ENCODE results near the gene GANC. TPM values are rescaled to one million over a fixed set of nuclear protein-coding genes. Genes with fewer than 3 reads are reported as not detected.
"Not testable (repeated sequence)": the region's sequence is repeated elsewhere in the genome, so short reads cannot be mapped to it uniquely, and the experiment has no call there.

The GANC gene
- polyA plus RNA-seq, 3 donors from 2014 or later: 4.0 to 13.0 (median 9.6) TPM

GRCh38 chr15:42301004-42301403 lies 28.0 kb downstream of the GANC start:
- DNase-seq; H3K4me3 Mint-ChIP-seq; H3K27ac Mint-ChIP-seq; H3K4me1 Mint-ChIP-seq; H3K27me3 Mint-ChIP-seq (ENCODE audit: low read depth in 3 of 3): not testable (repeated sequence)
- H3K9me3 Mint-ChIP-seq: peaks cover 0 to 16% (median 5%) of the 10 kb centered on the region in 6 donors
- H3K36me3 Mint-ChIP-seq: peaks cover 17 to 37% (median 37%) of the 10 kb centered on the region in 3 donors

- Mint-ChIP-seq H3K9me3 (peaks cover 0 to 16% (median 5%) of the 10 kb centered on the region in 6 donors), H3K27me3 (ENCODE audit: low read depth in 3 of 3) (peaks cover 0 to 1% (median 0%) of the 10 kb centered on the region in 3 donors), H3K4me3 (no peak overlapping the region), H3K4me1 (no peaks in the 10 kb centered on the region), H3K36me3 (peaks cover 17 to 41% (median 36%) of the 10 kb centered on the region in 3 donors), H3K27ac (no peak overlapping the region)
- DNase-seq: no peak
Measured at GRCh38 chr15:42306681-42307080, 33.7 kb downstream of the GANC start.

- H3K4me3 Mint-ChIP-seq: no peak overlapping the region
- no peak for DNase-seq
- H3K36me3 Mint-ChIP-seq: peaks cover 23 to 32% (median 29%) of the 10 kb centered on the region in 3 donors
- no peaks in the 10 kb centered on the region for H3K9me3 Mint-ChIP-seq
- no peaks in the 10 kb centered on the region for H3K4me1 Mint-ChIP-seq
- H3K27me3 Mint-ChIP-seq (ENCODE audit: low read depth in 3 of 3): no peaks in the 10 kb centered on the region
- H3K27ac Mint-ChIP-seq: no peak overlapping the region
Measured at GRCh38 chr15:42313463-42313862, 40.5 kb downstream of the GANC start.

GRCh38 chr15:42314818-42315217 lies 41.8 kb downstream of the GANC start:
- DNase-seq: no peak
- Mint-ChIP-seq H3K4me3 (no peak overlapping the region), H3K9me3 (no peaks in the 10 kb centered on the region)

GRCh38 chr15:42315521-42315920 lies 42.5 kb downstream of the GANC start:
- H3K9me3 Mint-ChIP-seq: no peaks in the 10 kb centered on the region
- H3K36me3 Mint-ChIP-seq: peaks cover 14 to 24% (median 21%) of the 10 kb centered on the region in 3 donors
- no peaks in the 10 kb centered on the region for H3K27me3 Mint-ChIP-seq (ENCODE audit: low read depth in 3 of 3)
- no peak overlapping the region for H3K4me3 Mint-ChIP-seq
- no peak overlapping the region for H3K27ac Mint-ChIP-seq
- H3K4me1 Mint-ChIP-seq: no peaks in the 10 kb centered on the region
- no peak for DNase-seq

More at GRCh38 chr15:42314818-42315217, 41.8 kb downstream of the GANC start:
- Mint-ChIP-seq H3K36me3 (peaks cover 22 to 31% (median 28%) of the 10 kb centered on the region in 3 donors), H3K27me3 (ENCODE audit: low read depth in 3 of 3) (no peaks in the 10 kb centered on the region), H3K4me1 (no peaks in the 10 kb centered on the region), H3K27ac (no peak overlapping the region)

GRCh38 chr15:42316282-42316805 lies 43.3 kb downstream of the GANC start:
- H3K9me3 Mint-ChIP-seq; H3K4me3 Mint-ChIP-seq; DNase-seq; H3K4me1 Mint-ChIP-seq; H3K27ac Mint-ChIP-seq; H3K27me3 Mint-ChIP-seq (ENCODE audit: low read depth in 3 of 3): not testable (repeated sequence)
- peaks cover 9 to 20% (median 16%) of the 10 kb centered on the region in 3 donors for H3K36me3 Mint-ChIP-seq

- Mint-ChIP-seq H3K9me3 (no peaks in the 10 kb centered on the region), H3K4me3 (no peak overlapping the region), H3K27me3 (ENCODE audit: low read depth in 3 of 3) (no peaks in the 10 kb centered on the region), H3K4me1 (no peaks in the 10 kb centered on the region), H3K36me3 (peaks cover 6 to 27% (median 26%) of the 10 kb centered on the region in 3 donors), H3K27ac (no peak overlapping the region)
- no peak for DNase-seq
Measured at GRCh38 chr15:42319206-42319605, 46.2 kb downstream of the GANC start.

- no peak for DNase-seq
- Mint-ChIP-seq H3K27me3 (ENCODE audit: low read depth in 3 of 3) (peaks cover 0 to 2% (median 0%) of the 10 kb centered on the region in 3 donors), H3K4me1 (no peaks in the 10 kb centered on the region), H3K27ac (no peak overlapping the region), H3K36me3 (peaks cover 27 to 55% (median 29%) of the 10 kb centered on the region in 3 donors), H3K4me3 (no peak overlapping the region), H3K9me3 (no peaks in the 10 kb centered on the region)
Measured at GRCh38 chr15:42324308-42324707, 51.3 kb downstream of the GANC start.

- no peak overlapping the region for H3K27ac Mint-ChIP-seq
- no peaks in the 10 kb centered on the region for H3K9me3 Mint-ChIP-seq
- peaks cover 0 to 2% (median 0%) of the 10 kb centered on the region in 3 donors for H3K27me3 Mint-ChIP-seq (ENCODE audit: low read depth in 3 of 3)
- H3K36me3 Mint-ChIP-seq: peaks cover 18 to 42% (median 21%) of the 10 kb centered on the region in 3 donors
- no peak overlapping the region for H3K4me3 Mint-ChIP-seq
- no peaks in the 10 kb centered on the region for H3K4me1 Mint-ChIP-seq
- DNase-seq: no peak
Measured at GRCh38 chr15:42329161-42329560, 56.2 kb downstream of the GANC start.

- Mint-ChIP-seq H3K4me1 (no peaks in the 10 kb centered on the region), H3K36me3 (peaks cover 23 to 45% (median 26%) of the 10 kb centered on the region in 3 donors), H3K9me3 (peaks cover 4 to 6% (median 4%) of the 10 kb centered on the region in 6 donors), H3K27me3 (ENCODE audit: low read depth in 3 of 3) (peaks cover 0 to 2% (median 0%) of the 10 kb centered on the region in 3 donors), H3K4me3 (no peak overlapping the region), H3K27ac (no peak overlapping the region)
- DNase-seq: no peak
Measured at GRCh38 chr15:42329992-42330391, 57.0 kb downstream of the GANC start.

GRCh38 chr15:42331235-42331634 lies 58.2 kb downstream of the GANC start:
- Mint-ChIP-seq H3K27me3 (ENCODE audit: low read depth in 3 of 3) (peaks cover 0 to 2% (median 0%) of the 10 kb centered on the region in 3 donors), H3K36me3 (peaks cover 27 to 49% (median 37%) of the 10 kb centered on the region in 3 donors), H3K9me3 (peaks cover 6 to 17% (median 12%) of the 10 kb centered on the region in 6 donors), H3K27ac (no peak overlapping the region), H3K4me3 (no peak overlapping the region), H3K4me1 (no peaks in the 10 kb centered on the region)
- no peak for DNase-seq

- Mint-ChIP-seq H3K9me3 (peaks cover 6 to 21% (median 12%) of the 10 kb centered on the region in 6 donors), H3K27me3 (ENCODE audit: low read depth in 3 of 3) (peaks cover 0 to 2% (median 0%) of the 10 kb centered on the region in 3 donors), H3K27ac (no peak overlapping the region), H3K4me1 (no peaks in the 10 kb centered on the region), H3K36me3 (peaks cover 22 to 46% (median 37%) of the 10 kb centered on the region in 3 donors), H3K4me3 (no peak overlapping the region)
- DNase-seq: no peak
Measured at GRCh38 chr15:42332331-42332730, 59.3 kb downstream of the GANC start.

GRCh38 chr15:42335074-42335473 lies 62.1 kb downstream of the GANC start:
- Mint-ChIP-seq H3K9me3 (peaks cover 6 to 21% (median 12%) of the 10 kb centered on the region in 6 donors), H3K27ac (no peak overlapping the region), H3K4me3 (no peak overlapping the region), H3K27me3 (ENCODE audit: low read depth in 3 of 3) (peaks cover 0 to 3% (median 0%) of the 10 kb centered on the region in 3 donors), H3K4me1 (no peaks in the 10 kb centered on the region), H3K36me3 (peaks cover 11 to 34% (median 33%) of the 10 kb centered on the region in 3 donors)
- DNase-seq: no peak

GRCh38 chr15:42336650-42337049 lies 63.6 kb downstream of the GANC start:
- not testable (repeated sequence) for DNase-seq; H3K27me3 Mint-ChIP-seq (ENCODE audit: low read depth in 3 of 3); H3K27ac Mint-ChIP-seq; H3K4me1 Mint-ChIP-seq; H3K4me3 Mint-ChIP-seq
- H3K9me3 Mint-ChIP-seq: peaks cover 6 to 21% (median 12%) of the 10 kb centered on the region in 6 donors
- H3K36me3 Mint-ChIP-seq: peaks cover 11 to 28% (median 27%) of the 10 kb centered on the region in 3 donors

- Mint-ChIP-seq H3K36me3 (peaks cover 11 to 28% (median 27%) of the 10 kb centered on the region in 3 donors), H3K9me3 (peaks cover 6 to 21% (median 12%) of the 10 kb centered on the region in 6 donors)
- not testable (repeated sequence) for DNase-seq; H3K4me3 Mint-ChIP-seq; H3K4me1 Mint-ChIP-seq; H3K27ac Mint-ChIP-seq; H3K27me3 Mint-ChIP-seq (ENCODE audit: low read depth in 3 of 3)
Measured at GRCh38 chr15:42337104-42337503, 64.1 kb downstream of the GANC start.

Data from immature natural killer cell (primary cell).